Liver (tissue), 9 donors: ENCODE results near the gene SLC6A3. TPM values are rescaled to one million over a fixed set of nuclear protein-coding genes. Genes with fewer than 3 reads are reported as not detected.

Source experiments
- DNase-seq: peaks from one replicate; pipeline ENCODE4 v3.0.0-alpha.2; 2017; ENCODE audit warnings: low spot score
- H3K27ac ChIP-seq, 2 donors: one replicate each; pipeline ENCODE4 v1.7.0; 2013; ENCODE audit warnings: inconsistent platforms in 2 of 2, low read length in 2 of 2, control low read depth in 1 of 2, low read depth in 1 of 2, mild to moderate bottlenecking in 1 of 2
- H3K27me3 ChIP-seq, 4 donors: one replicate each; pipeline versions ENCODE4 v1.6.1 to v1.7.0; 2013; ENCODE audit warnings: low read length in 3 of 4, inconsistent platforms in 1 of 4, mild to moderate bottlenecking in 1 of 4, moderate library complexity in 1 of 4; ENCODE audit not compliant: control insufficient read depth in 4 of 4, insufficient read depth in 4 of 4
- H3K36me3 ChIP-seq, 4 donors: one replicate each; pipeline versions ENCODE4 v1.6.1 to v1.7.0; 2013; ENCODE audit warnings: low read length in 3 of 4, mild to moderate bottlenecking in 3 of 4, low read depth in 1 of 4, moderate library complexity in 1 of 4; ENCODE audit not compliant: control insufficient read depth in 4 of 4, insufficient read depth in 3 of 4
- H3K4me1 ChIP-seq, 4 donors: one replicate each; pipeline versions ENCODE4 v1.6.1 to v1.7.0; 2013; ENCODE audit warnings: low read length in 3 of 4, mild to moderate bottlenecking in 3 of 4, moderate library complexity in 1 of 4; ENCODE audit not compliant: control insufficient read depth in 4 of 4, insufficient read depth in 4 of 4
- H3K4me3 ChIP-seq, 3 donors: one replicate each; pipeline versions ENCODE4 v1.6.1 to v1.7.0; 2013; ENCODE audit warnings: low read length in 3 of 3, control low read depth in 1 of 3, low read depth in 1 of 3, mild to moderate bottlenecking in 1 of 3
- H3K9ac ChIP-seq, 2 donors: one replicate each; pipeline ENCODE4 v1.7.0; 2013; ENCODE audit warnings: low read length in 2 of 2, mild to moderate bottlenecking in 2 of 2, moderate library complexity in 2 of 2, control low read depth in 1 of 2, low read depth in 1 of 2
- H3K9me3 ChIP-seq, 4 donors: one replicate each; pipeline versions ENCODE4 v1.6.1 to v1.7.0; 2013; ENCODE audit warnings: low read length in 3 of 4; ENCODE audit not compliant: control insufficient read depth in 4 of 4
- ATF3 ChIP-seq: IDR thresholded peaks from 2 replicates; pipeline ENCODE4 v1.6.1; 2016; ENCODE audit warnings: antibody characterized with exemption
- EGR1 ChIP-seq, 2 donors: IDR thresholded peaks; 2 replicates each; pipeline ENCODE4 v1.6.1; 2016 to 2018; ENCODE audit warnings: antibody characterized with exemption in 2 of 2, low read depth in 2 of 2
- FOXA1 ChIP-seq: IDR thresholded peaks from 2 replicates; pipeline ENCODE4 v1.6.1; 2016; ENCODE audit warnings: antibody characterized with exemption
- FOXA2 ChIP-seq: IDR thresholded peaks from 2 replicates; pipeline ENCODE4 v1.6.1; 2016; ENCODE audit warnings: antibody characterized with exemption
- GABPA ChIP-seq, 2 donors: IDR thresholded peaks in 1 of 2; conservative IDR thresholded peaks in 1 of 2; 2 replicates each; pipeline ENCODE4 v1.6.1; 2016; ENCODE audit warnings: antibody characterized with exemption in 2 of 2, mild to moderate bottlenecking in 1 of 2, moderate library complexity in 1 of 2
- HNF4A ChIP-seq, 2 donors: conservative IDR thresholded peaks; 2 replicates each; pipeline ENCODE4 v1.6.1; 2016; ENCODE audit warnings: antibody characterized with exemption in 2 of 2, mild to moderate bottlenecking in 2 of 2
- HNF4G ChIP-seq: IDR thresholded peaks from 2 replicates; pipeline ENCODE4 v1.6.1; 2016; ENCODE audit warnings: antibody characterized with exemption
- JUND ChIP-seq, 2 donors: IDR thresholded peaks; 2 replicates each; pipeline ENCODE4 v1.6.1; 2016; ENCODE audit warnings: antibody characterized with exemption in 2 of 2
- NR2F2 ChIP-seq: IDR thresholded peaks from 2 replicates; pipeline ENCODE4 v1.6.1; 2016; ENCODE audit warnings: antibody characterized with exemption
- RAD21 ChIP-seq, 2 donors: IDR thresholded peaks; 2 replicates each; pipeline ENCODE4 v1.6.1; 2016; ENCODE audit warnings: antibody characterized with exemption in 2 of 2, mild to moderate bottlenecking in 2 of 2
- REST ChIP-seq: IDR thresholded peaks from 2 replicates; pipeline ENCODE4 v1.6.1; 2016; ENCODE audit warnings: antibody characterized with exemption, mild to moderate bottlenecking
- RXRA ChIP-seq, 2 donors: IDR thresholded peaks; 2 replicates each; pipeline ENCODE4 v1.6.1; 2017 to 2018; ENCODE audit warnings: antibody characterized with exemption in 2 of 2, mild to moderate bottlenecking in 1 of 2
- SP1 ChIP-seq: IDR thresholded peaks from 2 replicates; pipeline ENCODE4 v1.6.1; 2018; ENCODE audit warnings: antibody characterized with exemption, mild to moderate bottlenecking
- TAF1 ChIP-seq: conservative IDR thresholded peaks from 2 replicates; pipeline ENCODE4 v1.6.1; 2016; ENCODE audit warnings: antibody characterized with exemption, mild to moderate bottlenecking
- YY1 ChIP-seq: IDR thresholded peaks from 2 replicates; pipeline ENCODE4 v1.6.1; 2016; ENCODE audit warnings: antibody characterized with exemption, mild to moderate bottlenecking
- ZBTB33 ChIP-seq: IDR thresholded peaks from 2 replicates; pipeline ENCODE4 v1.6.1; 2016; ENCODE audit warnings: antibody characterized with exemption
- WGBS: extraction: QIAGEN DNeasy Blood & Tissue Kit; methylation state at CpG from one replicate; pipeline ENCODE4 v1.1.7; 2013; 5-methylcytosine and 5-hydroxymethylcytosine counted together
- polyA plus RNA-seq, 2 donors: library from polyadenylated mRNA; stranded (reverse) in 1 of 2; unstranded in 1 of 2; fragments of 200-250 nt in 1 of 2; fragments of >200 nt in 1 of 2; fragmentation: Nextera tagmentation in 1 of 2; extraction: Ambion mirVana in 1 of 2; gene quantifications; one replicate each; pipeline versions ENCODE4 v1.2.1 to v1.2.3, GENCODE V29; 2013 to 2015
- total RNA-seq, 2 donors: library from RNA; depleted of rRNA; stranded (reverse); fragments of >200 nt; gene quantifications; one replicate each; pipeline ENCODE4 v1.2.3, GENCODE V29; 2014
- TF ChIP-seq, protein P1 (sequence below): IDR thresholded peaks from 2 replicates; pipeline ENCODE4 v1.6.1; 2016; ENCODE audit warnings: antibody characterized with exemption
- TF ChIP-seq, protein P2 (sequence below): fragments of 150-350 bp; IDR thresholded peaks from 2 replicates; pipeline ENCODE4 v1.5.1; 2017; ENCODE audit warnings: improper control_type of control experiment, low read depth, low read length; ENCODE audit not compliant: missing input control
- donor health status: healthy.
- donor health status: healthy.
- donor health status: healthy.
- donor health status: healthy.
- donor health status: healthy.

The SLC6A3 gene
- total and polyA plus RNA-seq, 4 donors: not detected

DNA sequence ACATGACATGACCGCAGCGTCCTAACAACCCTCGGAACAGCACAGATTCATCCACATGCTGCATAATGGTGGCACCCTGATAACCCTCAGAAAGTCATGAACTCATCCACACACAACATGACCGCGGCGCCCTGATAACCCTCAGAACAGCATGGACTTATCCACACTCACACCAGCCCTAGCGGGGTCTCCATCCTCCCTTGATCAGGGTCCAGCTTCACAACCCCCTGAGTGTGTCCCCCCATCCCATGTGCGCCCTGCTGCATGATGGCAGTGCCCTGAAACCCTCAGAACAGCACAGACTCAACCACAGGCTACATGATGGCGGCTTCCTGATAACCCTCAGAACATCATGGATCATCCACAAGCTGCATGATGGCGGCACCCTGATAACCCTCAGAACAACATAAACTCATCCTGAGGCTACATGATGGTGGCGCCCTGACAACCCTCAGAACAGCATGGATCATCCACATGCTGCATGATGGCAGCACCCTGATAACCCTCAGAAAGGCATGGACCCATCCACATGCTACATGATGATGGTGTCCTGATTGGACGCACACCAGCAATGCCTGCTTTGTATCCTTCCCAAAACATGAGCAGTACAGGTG lies 28.3 kb downstream of the SLC6A3 start:
- H3K9ac ChIP-seq: no peak overlapping the region
- no peaks in the 10 kb centered on the region for H3K27me3 ChIP-seq
- H3K4me3 ChIP-seq: no peak overlapping the region
- TF ChIP-seq GABPA (IDR thresholded peaks at IDR 0.05 in 1 of 2, conservative IDR thresholded peaks at IDR 0.05 in 1 of 2) (no peak), HNF4G (no peak), ATF3 (no peak), HNF4A (conservative IDR thresholded peaks at IDR 0.05) (no peak), YY1 (no peak), RXRA (IDR thresholded peaks at IDR 0.05) (no peak)
- DNase-seq: no peak
- no peak overlapping the region for H3K27ac ChIP-seq
- 83% methylated on average over 12 of the region's 12 CpGs for WGBS
- no peaks in the 10 kb centered on the region for H3K9me3 ChIP-seq
- no peaks in the 10 kb centered on the region for H3K36me3 ChIP-seq
- no peaks in the 10 kb centered on the region for H3K4me1 ChIP-seq

DNA sequence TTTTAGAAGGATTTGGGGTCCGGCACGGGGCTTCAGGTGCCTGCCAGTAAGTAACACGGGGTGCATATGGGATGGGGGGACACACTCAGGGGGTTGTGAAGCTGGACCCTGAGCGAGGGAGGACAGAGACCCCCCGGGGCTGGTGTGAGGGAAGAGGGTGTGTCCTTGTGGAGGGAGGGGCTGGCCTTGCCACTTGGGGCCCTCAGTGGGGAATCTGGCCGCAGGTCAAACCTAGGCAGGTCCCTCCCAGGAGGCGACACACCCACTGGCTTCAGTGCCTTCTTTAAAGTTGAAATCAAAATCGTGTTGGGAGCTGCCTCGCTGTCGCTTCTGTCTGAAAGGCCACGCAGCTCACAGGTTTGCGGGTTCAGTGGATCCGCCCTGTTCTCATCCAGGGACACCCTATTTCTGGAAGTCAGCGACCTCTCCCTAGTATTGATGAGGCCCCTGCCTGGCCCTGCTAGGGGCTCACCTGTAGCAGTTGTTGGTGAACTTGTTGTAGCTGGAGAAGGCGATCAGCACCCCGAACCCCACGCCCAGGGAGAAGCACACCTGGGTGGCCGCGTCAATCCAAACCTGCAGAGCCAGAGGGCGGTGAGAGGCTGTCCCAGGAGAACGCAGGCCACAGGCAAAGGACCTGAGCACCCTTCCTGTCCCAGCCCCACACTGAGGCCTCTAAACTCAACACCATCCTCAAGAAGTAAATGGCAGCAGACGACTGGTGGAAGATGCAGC lies 29.4 kb downstream of the SLC6A3 start:
- DNase-seq: no peak
- Histone ChIP-seq H3K9me3 (no peaks in the 10 kb centered on the region), H3K36me3 (no peaks in the 10 kb centered on the region)

More for the DNA sequence above, 29.4 kb downstream of the SLC6A3 start:
- no peaks in the 10 kb centered on the region for H3K4me1 ChIP-seq
- TF ChIP-seq ATF3 (no peak), NR2F2 (no peak), FOXA2 (no peak), ZBTB33 (no peak), HNF4A (conservative IDR thresholded peaks at IDR 0.05) (no peak), GABPA (IDR thresholded peaks at IDR 0.05 in 1 of 2, conservative IDR thresholded peaks at IDR 0.05 in 1 of 2) (no peak), YY1 (no peak), TAF1 (no peak), SP1 (no peak), HNF4G (no peak), EGR1 (IDR thresholded peaks at IDR 0.05; ENCODE audit: low read depth in 2 of 2) (no peak), RXRA (IDR thresholded peaks at IDR 0.05) (no peak), REST (no peak), JUND (IDR thresholded peaks at IDR 0.05) (no peak), RAD21 (IDR thresholded peaks at IDR 0.05) (no peak), FOXA1 (no peak)
- TF ChIP-seq, protein P1, sequence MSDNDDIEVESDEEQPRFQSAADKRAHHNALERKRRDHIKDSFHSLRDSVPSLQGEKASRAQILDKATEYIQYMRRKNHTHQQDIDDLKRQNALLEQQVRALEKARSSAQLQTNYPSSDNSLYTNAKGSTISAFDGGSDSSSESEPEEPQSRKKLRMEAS: no peak
- TF ChIP-seq, protein P2, sequence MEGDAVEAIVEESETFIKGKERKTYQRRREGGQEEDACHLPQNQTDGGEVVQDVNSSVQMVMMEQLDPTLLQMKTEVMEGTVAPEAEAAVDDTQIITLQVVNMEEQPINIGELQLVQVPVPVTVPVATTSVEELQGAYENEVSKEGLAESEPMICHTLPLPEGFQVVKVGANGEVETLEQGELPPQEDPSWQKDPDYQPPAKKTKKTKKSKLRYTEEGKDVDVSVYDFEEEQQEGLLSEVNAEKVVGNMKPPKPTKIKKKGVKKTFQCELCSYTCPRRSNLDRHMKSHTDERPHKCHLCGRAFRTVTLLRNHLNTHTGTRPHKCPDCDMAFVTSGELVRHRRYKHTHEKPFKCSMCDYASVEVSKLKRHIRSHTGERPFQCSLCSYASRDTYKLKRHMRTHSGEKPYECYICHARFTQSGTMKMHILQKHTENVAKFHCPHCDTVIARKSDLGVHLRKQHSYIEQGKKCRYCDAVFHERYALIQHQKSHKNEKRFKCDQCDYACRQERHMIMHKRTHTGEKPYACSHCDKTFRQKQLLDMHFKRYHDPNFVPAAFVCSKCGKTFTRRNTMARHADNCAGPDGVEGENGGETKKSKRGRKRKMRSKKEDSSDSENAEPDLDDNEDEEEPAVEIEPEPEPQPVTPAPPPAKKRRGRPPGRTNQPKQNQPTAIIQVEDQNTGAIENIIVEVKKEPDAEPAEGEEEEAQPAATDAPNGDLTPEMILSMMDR: no peak
- H3K9ac ChIP-seq: no peak overlapping the region
- H3K4me3 ChIP-seq: no peak overlapping the region
- no peaks in the 10 kb centered on the region for H3K27me3 ChIP-seq
- H3K27ac ChIP-seq: no peak overlapping the region
- WGBS: 75% methylated on average over 22 of the region's 22 CpGs
